Retinal pigment epithelial cell (primary cell): ENCODE data around the gene GDF11.

Experiments used
- DNase-seq: peaks from one replicate; pipeline ENCODE4 v3.0.0-alpha.2; 2010; ENCODE audit warnings: low read depth
- H3K4me3 ChIP-seq: 2 replicates; pipeline ENCODE4 v1.5.1; 2011; ENCODE audit warnings: mild to moderate bottlenecking, low read length, control low read depth, moderate library complexity
- TF ChIP-seq, protein P1 (sequence below): conservative IDR thresholded peaks from 2 replicates; pipeline ENCODE4 v1.5.1; 2011; ENCODE audit warnings: low read depth, low read length, control low read depth, inconsistent platforms

The GDF11 gene

DNA sequence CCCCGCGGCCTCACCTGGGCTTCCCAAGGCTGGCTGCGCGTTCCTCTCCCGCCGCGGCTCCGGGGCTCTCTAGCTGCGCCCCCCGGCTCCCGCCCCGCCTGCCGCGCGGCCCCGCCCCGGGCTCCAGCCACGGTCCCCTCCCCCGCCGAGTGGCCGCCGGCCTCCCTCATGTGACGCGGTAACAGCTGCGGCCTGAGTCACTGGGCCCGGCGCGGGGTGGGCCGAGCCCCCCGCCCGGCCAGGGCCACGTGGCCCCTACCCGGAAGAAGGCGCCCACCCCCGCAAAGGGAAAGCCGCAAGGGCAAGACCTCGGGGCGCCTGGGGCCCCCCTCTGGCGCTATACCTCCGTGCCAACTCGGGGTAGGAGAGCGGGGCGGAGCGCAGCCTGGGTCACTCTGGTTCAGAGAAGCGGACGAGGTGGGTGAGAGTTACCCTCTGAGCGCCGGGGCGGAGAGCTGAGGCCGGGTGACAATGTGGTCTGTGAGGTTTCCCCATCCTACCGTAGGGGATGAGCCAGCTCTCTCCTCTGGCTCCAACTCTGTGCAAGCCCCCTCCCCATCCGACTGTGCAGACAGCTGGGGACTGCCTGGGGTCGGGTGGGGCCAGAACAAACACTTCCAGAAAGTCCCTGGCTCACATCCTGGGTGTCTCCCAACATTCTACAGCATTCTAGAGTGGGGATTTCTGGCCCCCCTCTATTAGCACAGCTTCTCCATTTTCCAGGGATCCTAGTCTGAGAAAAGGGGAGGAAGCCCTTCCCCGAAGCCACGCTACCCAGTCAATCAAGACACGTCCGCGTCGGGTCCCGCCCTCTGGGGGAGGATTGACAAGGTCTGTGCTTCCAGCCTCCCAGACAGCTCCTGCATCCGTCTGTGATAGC, 13.7 kb upstream of the GDF11 start, which contains the start of gene CD63:
CD63 (minus strand) TSS at position 71 of the 880 bp plus-strand sequence. CDS start 668 bp downstream, outside the sequence.
- peak within 1 kb of the TSS; percentile 92 for H3K4me3 ChIP-seq
- DNase-seq = no peak
- TF ChIP-seq, protein P1, sequence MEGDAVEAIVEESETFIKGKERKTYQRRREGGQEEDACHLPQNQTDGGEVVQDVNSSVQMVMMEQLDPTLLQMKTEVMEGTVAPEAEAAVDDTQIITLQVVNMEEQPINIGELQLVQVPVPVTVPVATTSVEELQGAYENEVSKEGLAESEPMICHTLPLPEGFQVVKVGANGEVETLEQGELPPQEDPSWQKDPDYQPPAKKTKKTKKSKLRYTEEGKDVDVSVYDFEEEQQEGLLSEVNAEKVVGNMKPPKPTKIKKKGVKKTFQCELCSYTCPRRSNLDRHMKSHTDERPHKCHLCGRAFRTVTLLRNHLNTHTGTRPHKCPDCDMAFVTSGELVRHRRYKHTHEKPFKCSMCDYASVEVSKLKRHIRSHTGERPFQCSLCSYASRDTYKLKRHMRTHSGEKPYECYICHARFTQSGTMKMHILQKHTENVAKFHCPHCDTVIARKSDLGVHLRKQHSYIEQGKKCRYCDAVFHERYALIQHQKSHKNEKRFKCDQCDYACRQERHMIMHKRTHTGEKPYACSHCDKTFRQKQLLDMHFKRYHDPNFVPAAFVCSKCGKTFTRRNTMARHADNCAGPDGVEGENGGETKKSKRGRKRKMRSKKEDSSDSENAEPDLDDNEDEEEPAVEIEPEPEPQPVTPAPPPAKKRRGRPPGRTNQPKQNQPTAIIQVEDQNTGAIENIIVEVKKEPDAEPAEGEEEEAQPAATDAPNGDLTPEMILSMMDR = no peak

DNA sequence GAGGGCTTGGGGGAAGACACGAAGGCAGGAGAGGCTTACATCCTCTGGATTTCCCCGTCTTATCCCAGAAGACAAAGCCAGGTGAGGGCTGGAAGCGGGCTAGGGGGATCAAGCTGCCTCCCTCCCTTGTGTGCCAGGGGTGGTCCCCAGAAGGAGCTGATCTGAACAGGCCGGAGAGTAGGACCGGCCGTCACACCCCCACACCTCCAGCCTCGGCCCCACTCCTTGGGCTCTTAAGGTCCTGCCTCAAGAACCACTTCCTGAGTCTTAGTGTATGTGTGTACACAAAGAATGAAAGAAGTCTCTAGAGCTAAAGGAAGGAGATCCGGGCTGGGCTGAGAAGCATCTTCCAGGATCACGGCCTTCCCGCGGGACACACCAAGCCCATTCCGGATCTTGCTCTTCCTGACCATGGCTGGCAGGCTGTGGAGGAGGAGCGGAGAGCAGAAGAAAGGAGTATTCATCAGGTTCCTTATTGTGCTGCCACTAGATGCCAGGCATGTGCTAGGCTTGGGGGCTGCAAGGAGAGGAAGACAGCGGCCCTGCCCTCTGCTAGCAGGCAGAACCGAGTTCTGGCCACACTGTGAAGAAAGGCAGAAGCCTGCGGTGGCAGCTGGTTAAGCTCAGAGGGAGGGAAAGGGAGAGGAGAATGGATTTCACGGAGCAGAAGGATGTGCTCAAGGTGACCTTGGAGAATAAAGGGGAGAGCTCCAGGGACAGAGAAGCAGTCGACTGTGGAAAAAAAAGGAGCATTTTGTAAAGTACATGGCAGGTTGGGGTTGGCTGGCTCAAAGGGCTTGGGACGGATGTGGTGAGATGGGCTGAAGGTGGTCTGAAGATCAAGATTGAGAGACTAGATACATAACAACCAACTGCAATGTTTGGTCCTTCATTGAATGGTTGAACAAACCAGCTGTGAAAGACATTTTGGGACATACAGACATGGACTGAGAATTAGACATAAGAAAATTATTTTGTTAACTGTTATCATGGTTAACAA, 12.8 kb upstream of the GDF11 start:
- DNase-seq = no peak
- peak overlapping the region; percentile 71 for H3K4me3 ChIP-seq

DNA sequence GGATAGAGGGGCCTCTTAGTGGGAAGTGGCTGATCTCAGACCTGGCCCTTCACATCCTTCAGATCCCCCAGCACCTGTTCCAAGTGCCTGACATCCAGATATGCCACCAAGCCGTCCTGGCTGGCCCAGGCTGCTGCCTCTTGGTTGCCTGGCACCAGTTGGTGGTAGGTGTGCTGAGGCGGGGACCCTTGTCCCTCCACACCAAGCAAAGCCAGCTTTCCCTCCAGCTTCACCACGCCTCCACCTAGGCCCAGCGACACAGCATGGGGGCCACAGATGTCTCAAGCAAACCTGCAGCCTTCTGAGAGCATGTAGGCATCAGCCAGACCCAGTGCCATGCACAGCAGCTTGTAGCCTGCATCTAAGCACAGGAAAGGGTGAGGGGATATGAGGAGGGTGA, 10.6 kb upstream of the GDF11 start:
- DNase-seq = no peak
- H3K4me3 ChIP-seq = no peak overlapping the region
- TF ChIP-seq, protein P1 = no peak

More for the DNA sequence above, 12.8 kb upstream of the GDF11 start:
- TF ChIP-seq, protein P1 = peak; percentile 22

DNA sequence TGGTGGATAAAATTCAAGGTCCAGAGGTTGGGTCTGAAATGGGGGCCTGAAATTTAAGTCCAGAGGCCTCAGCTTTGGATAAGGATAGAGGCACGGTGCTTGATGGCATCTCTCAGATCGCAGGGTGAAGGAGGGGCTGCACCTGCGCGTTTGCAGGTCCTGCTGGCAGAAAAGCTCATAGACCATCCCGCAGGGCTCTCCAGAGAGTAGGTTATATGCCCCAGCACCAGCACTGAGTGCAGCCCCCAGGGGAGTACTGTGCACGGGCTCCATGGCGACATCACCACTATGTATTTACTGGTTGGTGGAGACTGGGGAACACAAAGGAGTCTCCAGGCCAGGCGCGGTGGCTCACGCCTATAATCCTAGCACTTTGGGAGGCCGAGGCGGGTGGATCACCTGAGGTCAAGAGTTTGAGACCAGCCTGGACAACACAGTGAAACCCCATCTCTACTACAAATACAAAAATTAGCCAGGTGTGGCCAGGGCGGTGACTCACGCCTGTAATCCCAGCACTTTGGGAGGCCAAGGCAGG, 9.8 kb upstream of the GDF11 start:
- TF ChIP-seq, protein P1 = no peak
- H3K4me3 ChIP-seq = no peak overlapping the region
- no peak for DNase-seq

DNA sequence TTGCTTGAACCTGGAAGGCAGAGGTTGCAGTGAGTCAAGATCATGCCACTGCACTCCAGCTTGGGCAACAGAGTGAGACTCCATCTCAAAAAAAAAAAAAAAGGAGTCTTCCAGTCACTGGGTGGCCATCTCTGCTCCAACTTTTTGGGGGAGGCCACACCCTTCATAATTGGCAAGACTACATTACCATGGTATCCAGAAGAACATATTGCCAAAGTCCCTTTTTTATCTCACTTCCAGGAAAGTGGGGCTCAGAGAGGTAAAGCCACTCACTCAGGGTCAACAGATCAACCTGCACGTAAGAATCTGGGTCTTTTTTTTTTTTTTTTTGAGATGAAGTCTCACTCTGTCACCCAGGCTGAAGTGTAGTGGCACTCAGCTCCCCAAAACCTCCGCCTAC, 9.1 kb upstream of the GDF11 start:
- DNase-seq = no peak
- H3K4me3 ChIP-seq = no peak overlapping the region
- TF ChIP-seq, protein P1 = no peak

DNA sequence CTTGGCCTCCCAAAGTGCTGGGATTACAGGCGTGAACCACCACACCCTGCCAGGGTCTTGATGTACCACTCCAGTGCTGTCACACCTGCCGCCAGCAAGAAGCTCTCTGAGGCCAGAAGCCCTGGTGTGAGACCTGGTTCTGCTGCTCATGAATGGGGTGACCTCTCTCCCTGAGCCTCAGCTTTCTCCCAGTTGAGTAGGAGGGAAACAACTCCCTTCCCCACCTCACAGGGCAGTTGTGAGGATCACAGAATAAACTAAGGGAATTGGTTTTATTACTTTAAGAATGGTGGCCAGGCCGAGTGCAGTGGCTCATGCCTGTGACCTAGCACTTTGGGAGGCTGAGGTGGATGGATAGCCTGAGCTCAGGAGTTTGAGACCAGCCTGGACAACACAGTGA, 8.3 kb upstream of the GDF11 start:
- no peak for DNase-seq
- H3K4me3 ChIP-seq = no peak overlapping the region
- TF ChIP-seq, protein P1 = no peak
